ENCODE results near the gene DKK3.

Gene DKK3

GRCh38 chr11:12029738-12030363 is 21.4 kb upstream of the DKK3 start:
- DNase-seq: no peak

- no peak for DNase-seq
Observed at GRCh38 chr11:12029119-12029518, 20.7 kb upstream of the DKK3 start.

GRCh38 chr11:12028303-12028702 is 19.9 kb upstream of the DKK3 start:
- no peak for DNase-seq

GRCh38 chr11:12026331-12027211 is 18.1 kb upstream of the DKK3 start:
- DNase-seq: no peak

- no peak for DNase-seq
Observed at GRCh38 chr11:12024254-12024926, 16.0 kb upstream of the DKK3 start.

- DNase-seq: no peak
Observed at GRCh38 chr11:12023015-12023414, 14.6 kb upstream of the DKK3 start.

GRCh38 chr11:12020546-12020945 is 12.1 kb upstream of the DKK3 start:
- DNase-seq: no peak

- DNase-seq: no peak
Observed at GRCh38 chr11:12019866-12020416, 11.5 kb upstream of the DKK3 start.

GRCh38 chr11:12019337-12019736 is 10.9 kb upstream of the DKK3 start:
- DNase-seq: no peak

- DNase-seq: no peak
Observed at GRCh38 chr11:12017865-12018453, 9.5 kb upstream of the DKK3 start.

GRCh38 chr11:12017243-12017678 is 8.8 kb upstream of the DKK3 start:
- DNase-seq: no peak

GRCh38 chr11:12016246-12016645 is 7.8 kb upstream of the DKK3 start:
- DNase-seq: no peak

- no peak for DNase-seq
Observed at GRCh38 chr11:12015486-12015885, 7.1 kb upstream of the DKK3 start.

GRCh38 chr11:12013781-12014180 is 5.4 kb upstream of the DKK3 start:
- no peak for DNase-seq

GRCh38 chr11:12009617-12010321 is 1.3 kb upstream of the DKK3 start:
- no peak for DNase-seq

- peak; percentile 33 for DNase-seq
Observed at GRCh38 chr11:12008790-12009616, 577 bp upstream of the DKK3 start.

- no peak for DNase-seq
Observed at GRCh38 chr11:12007230-12007593, 1.2 kb downstream of the DKK3 start.

- DNase-seq: no peak
Observed at GRCh38 chr11:12006552-12007229, 1.7 kb downstream of the DKK3 start.

- no peak for DNase-seq
Observed at GRCh38 chr11:12005476-12005875, 3.0 kb downstream of the DKK3 start.

- no peak for DNase-seq
Observed at GRCh38 chr11:12005061-12005460, 3.4 kb downstream of the DKK3 start.

- no peak for DNase-seq
Observed at GRCh38 chr11:12003815-12004214, 4.6 kb downstream of the DKK3 start.
